SK-N-SH (cell line): ENCODE results near the gene UBTD1. TPM values are rescaled to one million over a fixed set of nuclear protein-coding genes. Genes with fewer than 3 reads are reported as not detected.

Experiments
- CTCF ChIA-PET: fragments of 300-600, 350-600 bp; formaldehyde crosslinking; extraction: SDS; loops from one replicate; lab custom pipeline; 2021; lab: Yijun Ruan, JAX
- POLR2A ChIA-PET: fragments of 350-600 bp; sonication (Branson Sonifier 250); formaldehyde crosslinking; extraction: SDS; loops from one replicate; lab custom pipeline; 2020; ENCODE audit warnings: antibody characterized with exemption, inconsistent platforms; lab: Yijun Ruan, JAX
- DNase-seq: peaks from one replicate; pipeline ENCODE4 v3.0.0; 2012
- H2AFZ ChIP-seq: fragments of 200-600 bp; sonication (generic); 2 replicates; pipeline ENCODE4 v1.8.1; 2016; ENCODE audit warnings: antibody characterized with exemption, mild to moderate bottlenecking, low read depth
- H3F3A ChIP-seq: fragments of 200-600 bp; sonication (generic); replicated peaks from 2 replicates; pipeline ENCODE3; 2016; ENCODE audit warnings: antibody characterized with exemption, mild to moderate bottlenecking; ENCODE audit not compliant: insufficient read depth
- H3K27ac ChIP-seq, 2 experiments: fragments of 200-500 bp in 1 of 2; fragments of 200-600 bp in 1 of 2; sonication (Bioruptor generic) in 1 of 2; sonication (generic), shearing (Covaris generic) in 1 of 2; 2 replicates each; pipeline versions ENCODE4 v1.5.1 to v1.6.1; 2014 to 2016; ENCODE audit warnings: low read depth in 2 of 2, inconsistent platforms in 1 of 2, low read length in 1 of 2, mild to moderate bottlenecking in 1 of 2, mixed read lengths in 1 of 2
- H3K27me3 ChIP-seq: fragments of 200-600 bp; sonication (generic), shearing (Covaris generic); 2 replicates; pipeline ENCODE4 v1.6.1; 2016; ENCODE audit warnings: mixed run types; ENCODE audit not compliant: insufficient read depth
- H3K36me3 ChIP-seq, 2 experiments: fragments of 200-500 bp in 1 of 2; fragments of 200-600 bp in 1 of 2; sonication (Bioruptor generic) in 1 of 2; sonication (generic) in 1 of 2; replicated peaks in 1 of 2; 2 replicates each; pipeline versions ENCODE3 to v1.5.1; 2014 to 2016; ENCODE audit warnings: low read length in 1 of 2, mild to moderate bottlenecking in 1 of 2; ENCODE audit not compliant: insufficient read depth in 2 of 2, control insufficient read depth in 1 of 2
- H3K4me1 ChIP-seq, 2 experiments: fragments of 200-500 bp in 1 of 2; fragments of 200-600 bp in 1 of 2; sonication (Bioruptor generic) in 1 of 2; sonication (generic), shearing (Covaris generic) in 1 of 2; 2 replicates each; pipeline versions ENCODE4 v1.5.1 to v1.6.1; 2014 to 2016; ENCODE audit warnings: low read depth in 1 of 2, low read length in 1 of 2, mixed run types in 1 of 2; ENCODE audit not compliant: insufficient read depth in 2 of 2, control insufficient read depth in 1 of 2
- H3K4me2 ChIP-seq: fragments of 200-600 bp; sonication (generic), shearing (Covaris generic); 2 replicates; pipeline ENCODE4 v1.6.1; 2017; ENCODE audit warnings: mixed run types
- H3K4me3 ChIP-seq, 2 experiments: fragments of 200-500 bp in 1 of 2; fragments of 200-600 bp in 1 of 2; sonication (Bioruptor generic) in 1 of 2; sonication (generic), shearing (Covaris generic) in 1 of 2; 2 replicates each; pipeline versions ENCODE4 v1.5.1 to v1.8.1; 2014 to 2016; ENCODE audit warnings: low read depth in 2 of 2, inconsistent platforms in 1 of 2, low read length in 1 of 2, mild to moderate bottlenecking in 1 of 2, mixed read lengths in 1 of 2, moderate library complexity in 1 of 2
- H3K79me2 ChIP-seq: fragments of 200-600 bp; sonication (generic); 2 replicates; pipeline ENCODE4 v1.8.1; 2017; ENCODE audit warnings: mild to moderate bottlenecking; ENCODE audit not compliant: insufficient read depth
- H3K9ac ChIP-seq: fragments of 200-600 bp; sonication (generic); 2 replicates; pipeline ENCODE4 v1.6.1; 2017; ENCODE audit warnings: mixed run types
- H3K9me2 ChIP-seq: fragments of 200-600 bp; sonication (generic); 2 replicates; pipeline ENCODE4 v1.6.1; 2017; ENCODE audit warnings: mixed run types
- H3K9me3 ChIP-seq: fragments of 200-600 bp; sonication (generic); 2 replicates; pipeline ENCODE4 v1.6.1; 2017; ENCODE audit warnings: mixed run types, mild to moderate bottlenecking, moderate library complexity
- H4K20me1 ChIP-seq: fragments of 200-600 bp; sonication (generic); 2 replicates; pipeline ENCODE4 v1.6.1; 2017; ENCODE audit warnings: mild to moderate bottlenecking, mixed run types; ENCODE audit not compliant: insufficient read depth
- CHD2 ChIP-seq: fragments of 150-350 bp; IDR thresholded peaks from 2 replicates; pipeline ENCODE4 v1.6.1; 2018; ENCODE audit warnings: low read length; ENCODE audit not compliant: partially characterized antibody
- EZH2phosphoT487 ChIP-seq: fragments of 200-600 bp; sonication (generic); IDR thresholded peaks from 2 replicates; pipeline ENCODE4 v1.6.1; 2017; ENCODE audit warnings: low read depth, mixed run types, mild to moderate bottlenecking, antibody characterized with exemption, moderate library complexity, borderline replicate concordance
- FOXJ3 ChIP-seq: sonication (generic); formaldehyde crosslinking; IDR thresholded peaks from 2 replicates; pipeline ENCODE4 v1.5.1; 2020; ENCODE audit warnings: mild to moderate bottlenecking, missing genetic modification reagents
- GATA2 ChIP-seq: sonication (generic); formaldehyde crosslinking; IDR thresholded peaks from 2 replicates; pipeline ENCODE4 v1.5.0; 2020; ENCODE audit warnings: mild to moderate bottlenecking, missing genetic modification reagents
- IRF3 ChIP-seq: fragments of 150-350 bp; IDR thresholded peaks from 2 replicates; pipeline ENCODE4 v1.6.1; 2016; ENCODE audit warnings: mild to moderate bottlenecking, low read depth, low read length
- JUND ChIP-seq: IDR thresholded peaks from 2 replicates; pipeline ENCODE4 v1.4.0; 2012
- MEF2A ChIP-seq: IDR thresholded peaks from 2 replicates; pipeline ENCODE4 v1.4.0; 2012; ENCODE audit warnings: low read depth, borderline replicate concordance
- NRF1 ChIP-seq: IDR thresholded peaks from 2 replicates; pipeline ENCODE4 v1.6.1; 2012; ENCODE audit warnings: low read depth, mild to moderate bottlenecking, low read length
- RCOR1 ChIP-seq: fragments of 150-350 bp; IDR thresholded peaks from 2 replicates; pipeline ENCODE4 v1.6.1; 2017; ENCODE audit warnings: antibody characterized with exemption, low read length
- RFX5 ChIP-seq: IDR thresholded peaks from 2 replicates; pipeline ENCODE4 v1.6.1; 2012; ENCODE audit warnings: mild to moderate bottlenecking, improper control_type of control experiment, low read length
- RXRA ChIP-seq: IDR thresholded peaks from 2 replicates; pipeline ENCODE4 v1.4.0; 2012; ENCODE audit warnings: low read depth, mild to moderate bottlenecking, borderline replicate concordance
- SIN3A ChIP-seq: IDR thresholded peaks from 2 replicates; pipeline ENCODE4 v1.6.1; 2012; ENCODE audit warnings: low read depth, mild to moderate bottlenecking, low read length, moderate library complexity, borderline replicate concordance
- TCF12 ChIP-seq: IDR thresholded peaks from 2 replicates; pipeline ENCODE4 v1.4.0; 2012
- YY1 ChIP-seq: IDR thresholded peaks from 2 replicates; pipeline ENCODE4 v1.4.0; 2012; ENCODE audit warnings: low read depth, mild to moderate bottlenecking
- ZBTB33 ChIP-seq: IDR thresholded peaks from 2 replicates; pipeline ENCODE4 v1.4.0; 2012; ENCODE audit warnings: low read depth, borderline replicate concordance
- WGBS: methylation state at CpG from one replicate; pipeline ENCODE4 v1.1.6; 2017; ENCODE audit warnings: low lambda C conversion rate; 5-methylcytosine and 5-hydroxymethylcytosine counted together
- polyA plus RNA-seq, 3 experiments: library from polyadenylated mRNA; depleted of rRNA; stranded (reverse); fragments of >200 nt; gene quantifications; 2 replicates each; pipeline ENCODE4 v1.2.3, GENCODE V29; 2012
- TF ChIP-seq, protein P1 (sequence below): fragments of 200-600 bp; sonication (generic); IDR thresholded peaks from 2 replicates; pipeline ENCODE4 v1.6.1; 2017; ENCODE audit warnings: antibody characterized with exemption, mild to moderate bottlenecking, moderate library complexity
- TF ChIP-seq, protein P2 (sequence below): IDR thresholded peaks from 2 replicates; pipeline ENCODE4 v1.6.1; 2012; ENCODE audit warnings: mild to moderate bottlenecking, low read depth, low read length, moderate library complexity
- TF ChIP-seq, protein P3 (sequence below): IDR thresholded peaks from 2 replicates; pipeline ENCODE4 v1.4.0; 2012; ENCODE audit warnings: low read depth

Gene UBTD1
- polyA plus RNA-seq, 1 of the 3 experiments (the other 2 are of a cell fraction), result 38.8 TPM

- Histone ChIP-seq H3K4me2 (no peak overlapping the region), H2AFZ (no peak overlapping the region), H3K4me1 (peaks cover 6 to 7% of the 10 kb centered on the region in 2 experiments; a peak in 3 of 4 replicates), H3K79me2 (peaks cover 66% of the 10 kb centered on the region)
- TF ChIP-seq GATA2 (CRISPR knock-in tag), result no peak
- TF ChIP-seq, all 33 proteins: peak for 0
- Histone ChIP-seq H3K36me3 (no peaks in the 10 kb centered on the region), H3K9me3 (no peaks in the 10 kb centered on the region), H3K27me3 (no peaks in the 10 kb centered on the region), H3K9me2 (no peaks in the 10 kb centered on the region), H3F3A (no peaks in the 10 kb centered on the region), H4K20me1 (peaks cover 93% of the 10 kb centered on the region), H3K9ac (no peak overlapping the region), H3K27ac (no peak overlapping the region), H3K4me3 (no peak overlapping the region)
- POLR2A ChIA-PET, result no interaction called here
- DNase-seq, result no peak
- CTCF ChIA-PET, result no interaction called here
- 50% methylated on average over 1 of the region's 1 CpG for WGBS
Measured at GRCh38 chr10:97512993-97513392, 14.3 kb downstream of the UBTD1 start.

- Histone ChIP-seq H2AFZ (no peak overlapping the region), H3K4me2 (no peak overlapping the region), H3K27me3 (no peaks in the 10 kb centered on the region), H3K9ac (no peak overlapping the region), H3K4me3 (no peak overlapping the region), H3K9me2 (no peaks in the 10 kb centered on the region), H3K9me3 (no peaks in the 10 kb centered on the region), H3K27ac (no peak overlapping the region), H4K20me1 (peaks cover 93% of the 10 kb centered on the region), H3K79me2 (peaks cover 62% of the 10 kb centered on the region), H3K4me1 (peaks cover 12 to 18% of the 10 kb centered on the region in 2 experiments), H3F3A (peaks cover 5% of the 10 kb centered on the region), H3K36me3 (no peaks in the 10 kb centered on the region)
- WGBS, result 87% methylated on average over 8 of the region's 10 CpGs
- ChIA-PET POLR2A (no interaction called here), CTCF (interaction anchor here (1.0 kb wide), 1 partner anchor 99 kb away, joined by 3 read pairs; no protein-coding TSS in a partner anchor)
- DNase-seq, result no peak
- no peak for TF ChIP-seq CHD2
- TF ChIP-seq, protein P1, sequence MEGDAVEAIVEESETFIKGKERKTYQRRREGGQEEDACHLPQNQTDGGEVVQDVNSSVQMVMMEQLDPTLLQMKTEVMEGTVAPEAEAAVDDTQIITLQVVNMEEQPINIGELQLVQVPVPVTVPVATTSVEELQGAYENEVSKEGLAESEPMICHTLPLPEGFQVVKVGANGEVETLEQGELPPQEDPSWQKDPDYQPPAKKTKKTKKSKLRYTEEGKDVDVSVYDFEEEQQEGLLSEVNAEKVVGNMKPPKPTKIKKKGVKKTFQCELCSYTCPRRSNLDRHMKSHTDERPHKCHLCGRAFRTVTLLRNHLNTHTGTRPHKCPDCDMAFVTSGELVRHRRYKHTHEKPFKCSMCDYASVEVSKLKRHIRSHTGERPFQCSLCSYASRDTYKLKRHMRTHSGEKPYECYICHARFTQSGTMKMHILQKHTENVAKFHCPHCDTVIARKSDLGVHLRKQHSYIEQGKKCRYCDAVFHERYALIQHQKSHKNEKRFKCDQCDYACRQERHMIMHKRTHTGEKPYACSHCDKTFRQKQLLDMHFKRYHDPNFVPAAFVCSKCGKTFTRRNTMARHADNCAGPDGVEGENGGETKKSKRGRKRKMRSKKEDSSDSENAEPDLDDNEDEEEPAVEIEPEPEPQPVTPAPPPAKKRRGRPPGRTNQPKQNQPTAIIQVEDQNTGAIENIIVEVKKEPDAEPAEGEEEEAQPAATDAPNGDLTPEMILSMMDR, result no peak
- no peak for TF ChIP-seq IRF3
- no peak for TF ChIP-seq RXRA
- TF ChIP-seq ZBTB33, result no peak
- TF ChIP-seq RCOR1, result no peak
- TF ChIP-seq NRF1, result no peak
- no peak for TF ChIP-seq MEF2A
- no peak for TF ChIP-seq JUND
- TF ChIP-seq YY1, result no peak
- TF ChIP-seq, protein P2, sequence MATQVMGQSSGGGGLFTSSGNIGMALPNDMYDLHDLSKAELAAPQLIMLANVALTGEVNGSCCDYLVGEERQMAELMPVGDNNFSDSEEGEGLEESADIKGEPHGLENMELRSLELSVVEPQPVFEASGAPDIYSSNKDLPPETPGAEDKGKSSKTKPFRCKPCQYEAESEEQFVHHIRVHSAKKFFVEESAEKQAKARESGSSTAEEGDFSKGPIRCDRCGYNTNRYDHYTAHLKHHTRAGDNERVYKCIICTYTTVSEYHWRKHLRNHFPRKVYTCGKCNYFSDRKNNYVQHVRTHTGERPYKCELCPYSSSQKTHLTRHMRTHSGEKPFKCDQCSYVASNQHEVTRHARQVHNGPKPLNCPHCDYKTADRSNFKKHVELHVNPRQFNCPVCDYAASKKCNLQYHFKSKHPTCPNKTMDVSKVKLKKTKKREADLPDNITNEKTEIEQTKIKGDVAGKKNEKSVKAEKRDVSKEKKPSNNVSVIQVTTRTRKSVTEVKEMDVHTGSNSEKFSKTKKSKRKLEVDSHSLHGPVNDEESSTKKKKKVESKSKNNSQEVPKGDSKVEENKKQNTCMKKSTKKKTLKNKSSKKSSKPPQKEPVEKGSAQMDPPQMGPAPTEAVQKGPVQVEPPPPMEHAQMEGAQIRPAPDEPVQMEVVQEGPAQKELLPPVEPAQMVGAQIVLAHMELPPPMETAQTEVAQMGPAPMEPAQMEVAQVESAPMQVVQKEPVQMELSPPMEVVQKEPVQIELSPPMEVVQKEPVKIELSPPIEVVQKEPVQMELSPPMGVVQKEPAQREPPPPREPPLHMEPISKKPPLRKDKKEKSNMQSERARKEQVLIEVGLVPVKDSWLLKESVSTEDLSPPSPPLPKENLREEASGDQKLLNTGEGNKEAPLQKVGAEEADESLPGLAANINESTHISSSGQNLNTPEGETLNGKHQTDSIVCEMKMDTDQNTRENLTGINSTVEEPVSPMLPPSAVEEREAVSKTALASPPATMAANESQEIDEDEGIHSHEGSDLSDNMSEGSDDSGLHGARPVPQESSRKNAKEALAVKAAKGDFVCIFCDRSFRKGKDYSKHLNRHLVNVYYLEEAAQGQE, result no peak
- TF ChIP-seq TCF12, result no peak
- no peak for TF ChIP-seq EZH2phosphoT487
- no peak for TF ChIP-seq RFX5
- TF ChIP-seq FOXJ3, result no peak
- TF ChIP-seq, protein P3, sequence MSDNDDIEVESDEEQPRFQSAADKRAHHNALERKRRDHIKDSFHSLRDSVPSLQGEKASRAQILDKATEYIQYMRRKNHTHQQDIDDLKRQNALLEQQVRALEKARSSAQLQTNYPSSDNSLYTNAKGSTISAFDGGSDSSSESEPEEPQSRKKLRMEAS, result no peak
- TF ChIP-seq SIN3A, result no peak
Measured at GRCh38 chr10:97514344-97514743, 15.6 kb downstream of the UBTD1 start.
